Thyroid gland (tissue), 4 donors: ENCODE measurements around the gene MVB12B.

ENCODE experiments used
- POLR2A ChIP-seq, 2 donors: fragments of 450-650 bp; IDR thresholded peaks; one replicate each; pipeline ENCODE4 v1.6.1; 2017; ENCODE audit warnings: antibody characterized with exemption in 2 of 2, mild to moderate bottlenecking in 2 of 2, moderate library complexity in 1 of 2
- TF ChIP-seq, protein P1 (sequence below), 6 experiments: fragments of 200-600 bp in 3 of 6; fragments of 450-650 bp in 3 of 6; sonication (generic) in 3 of 6; IDR thresholded peaks; one replicate each; pipeline ENCODE4 v1.5.1; 2016 to 2019; ENCODE audit warnings: antibody characterized with exemption in 6 of 6, mild to moderate bottlenecking in 2 of 6, inconsistent platforms in 1 of 6, moderate library complexity in 1 of 6

DNA sequence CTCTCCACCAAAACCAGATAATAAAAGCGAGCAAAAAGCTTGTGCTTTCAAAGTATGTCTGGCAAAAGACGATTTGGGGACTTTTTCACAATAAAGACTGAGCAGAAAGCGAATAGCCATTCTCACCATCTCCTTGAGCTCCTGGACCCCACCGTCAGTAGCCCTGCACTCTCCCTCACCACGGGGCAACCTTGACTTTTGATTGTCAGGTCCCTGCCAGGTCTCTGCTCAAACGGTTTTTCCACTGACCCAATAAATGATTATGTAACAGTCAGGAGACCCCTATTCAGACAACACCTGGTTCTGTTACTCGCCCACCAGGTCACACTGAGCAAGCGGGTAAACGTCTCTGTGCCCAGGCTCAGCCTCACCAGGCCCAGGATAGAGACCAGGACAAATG, 131.3 kb downstream of the MVB12B start:
- TF ChIP-seq, protein P1, sequence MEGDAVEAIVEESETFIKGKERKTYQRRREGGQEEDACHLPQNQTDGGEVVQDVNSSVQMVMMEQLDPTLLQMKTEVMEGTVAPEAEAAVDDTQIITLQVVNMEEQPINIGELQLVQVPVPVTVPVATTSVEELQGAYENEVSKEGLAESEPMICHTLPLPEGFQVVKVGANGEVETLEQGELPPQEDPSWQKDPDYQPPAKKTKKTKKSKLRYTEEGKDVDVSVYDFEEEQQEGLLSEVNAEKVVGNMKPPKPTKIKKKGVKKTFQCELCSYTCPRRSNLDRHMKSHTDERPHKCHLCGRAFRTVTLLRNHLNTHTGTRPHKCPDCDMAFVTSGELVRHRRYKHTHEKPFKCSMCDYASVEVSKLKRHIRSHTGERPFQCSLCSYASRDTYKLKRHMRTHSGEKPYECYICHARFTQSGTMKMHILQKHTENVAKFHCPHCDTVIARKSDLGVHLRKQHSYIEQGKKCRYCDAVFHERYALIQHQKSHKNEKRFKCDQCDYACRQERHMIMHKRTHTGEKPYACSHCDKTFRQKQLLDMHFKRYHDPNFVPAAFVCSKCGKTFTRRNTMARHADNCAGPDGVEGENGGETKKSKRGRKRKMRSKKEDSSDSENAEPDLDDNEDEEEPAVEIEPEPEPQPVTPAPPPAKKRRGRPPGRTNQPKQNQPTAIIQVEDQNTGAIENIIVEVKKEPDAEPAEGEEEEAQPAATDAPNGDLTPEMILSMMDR (IDR thresholded peaks at IDR 0.05), result no peak
- no peak for TF ChIP-seq POLR2A (IDR thresholded peaks at IDR 0.05)
